ENCODE results near the gene QRFP.

Gene QRFP

DNA sequence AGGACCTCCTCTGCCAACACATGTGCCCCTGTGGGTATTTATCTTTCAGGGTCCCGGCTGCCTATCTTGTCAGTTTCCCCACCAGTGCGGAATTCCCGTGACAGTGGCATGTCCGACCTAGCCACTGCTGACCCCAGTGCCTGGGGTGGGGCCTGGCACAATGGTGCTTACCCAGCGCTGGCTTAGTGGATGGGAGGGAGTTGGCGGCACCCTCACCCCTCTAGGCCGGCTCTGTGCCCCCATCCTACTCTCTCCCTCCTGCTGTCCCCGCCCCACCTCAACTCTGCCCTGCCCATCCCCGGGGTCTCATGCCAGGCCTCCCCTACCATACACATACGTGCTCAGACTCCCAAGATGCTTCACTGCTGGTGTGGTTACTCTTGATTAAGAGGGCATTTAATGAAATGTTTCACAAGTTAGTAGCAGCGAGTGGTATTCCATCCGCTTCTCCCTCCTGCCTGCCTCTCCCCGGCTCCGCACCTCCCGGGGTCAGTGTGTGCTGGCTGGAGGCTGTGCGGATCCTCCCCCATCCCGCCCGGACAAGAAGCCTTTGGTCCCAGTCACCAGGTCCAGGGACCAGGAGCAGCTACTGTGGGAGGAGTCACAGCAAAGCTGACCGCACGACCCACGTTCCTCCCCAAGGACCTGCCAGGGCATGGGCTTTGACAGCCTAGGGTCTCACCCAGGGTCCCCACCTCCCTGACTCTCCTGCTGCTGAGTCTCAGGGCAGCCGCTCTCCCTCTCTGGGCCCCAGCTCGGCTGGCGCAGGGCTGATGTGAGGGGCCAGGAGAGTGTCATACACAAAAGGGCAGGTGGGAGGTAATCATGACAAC is 9.5 kb upstream of the QRFP start:
- in situ Hi-C loops (cut with HindIII; ENCODE audit: low sequenced_read_pairs) = no loop called here

DNA sequence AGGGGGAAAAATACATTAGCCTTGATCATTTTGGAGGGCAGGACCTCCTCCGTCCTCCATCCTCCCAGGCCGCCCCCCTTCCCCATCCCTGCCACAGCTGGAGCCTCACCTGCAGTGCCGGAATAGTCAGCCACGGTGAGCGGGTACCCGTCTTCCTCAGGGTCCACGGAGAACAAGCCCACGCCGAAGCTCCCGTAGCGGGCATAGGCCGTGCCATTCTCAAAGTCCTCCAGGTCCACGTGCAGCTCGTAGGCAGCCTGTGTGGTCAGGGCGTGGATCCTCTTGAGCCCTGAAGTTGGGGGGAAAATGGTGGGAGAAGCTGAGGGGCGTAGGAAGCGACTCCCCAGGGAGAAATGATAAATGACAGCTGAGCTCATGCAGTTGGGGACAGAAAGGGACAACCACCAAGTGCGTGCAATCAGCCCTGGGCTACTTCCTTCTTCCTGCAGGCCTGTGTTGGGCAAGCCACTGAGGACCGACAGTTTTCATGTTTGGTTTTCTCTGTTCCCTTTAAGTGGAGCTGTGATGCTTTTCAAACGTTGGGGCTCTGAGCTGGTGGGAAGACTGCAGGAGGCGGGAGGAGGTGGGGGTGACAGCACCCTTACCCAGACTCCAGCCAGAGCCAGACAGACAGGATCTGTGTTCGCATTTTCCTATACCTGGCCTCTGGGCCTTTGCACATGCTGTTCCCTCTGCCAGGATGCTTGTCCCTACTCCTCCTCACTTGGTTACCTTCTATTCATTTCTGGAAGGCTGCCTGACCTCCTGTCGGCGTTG is 8.7 kb upstream of the QRFP start:
- in situ Hi-C loops (cut with HindIII; ENCODE audit: low sequenced_read_pairs) = no loop called here

DNA sequence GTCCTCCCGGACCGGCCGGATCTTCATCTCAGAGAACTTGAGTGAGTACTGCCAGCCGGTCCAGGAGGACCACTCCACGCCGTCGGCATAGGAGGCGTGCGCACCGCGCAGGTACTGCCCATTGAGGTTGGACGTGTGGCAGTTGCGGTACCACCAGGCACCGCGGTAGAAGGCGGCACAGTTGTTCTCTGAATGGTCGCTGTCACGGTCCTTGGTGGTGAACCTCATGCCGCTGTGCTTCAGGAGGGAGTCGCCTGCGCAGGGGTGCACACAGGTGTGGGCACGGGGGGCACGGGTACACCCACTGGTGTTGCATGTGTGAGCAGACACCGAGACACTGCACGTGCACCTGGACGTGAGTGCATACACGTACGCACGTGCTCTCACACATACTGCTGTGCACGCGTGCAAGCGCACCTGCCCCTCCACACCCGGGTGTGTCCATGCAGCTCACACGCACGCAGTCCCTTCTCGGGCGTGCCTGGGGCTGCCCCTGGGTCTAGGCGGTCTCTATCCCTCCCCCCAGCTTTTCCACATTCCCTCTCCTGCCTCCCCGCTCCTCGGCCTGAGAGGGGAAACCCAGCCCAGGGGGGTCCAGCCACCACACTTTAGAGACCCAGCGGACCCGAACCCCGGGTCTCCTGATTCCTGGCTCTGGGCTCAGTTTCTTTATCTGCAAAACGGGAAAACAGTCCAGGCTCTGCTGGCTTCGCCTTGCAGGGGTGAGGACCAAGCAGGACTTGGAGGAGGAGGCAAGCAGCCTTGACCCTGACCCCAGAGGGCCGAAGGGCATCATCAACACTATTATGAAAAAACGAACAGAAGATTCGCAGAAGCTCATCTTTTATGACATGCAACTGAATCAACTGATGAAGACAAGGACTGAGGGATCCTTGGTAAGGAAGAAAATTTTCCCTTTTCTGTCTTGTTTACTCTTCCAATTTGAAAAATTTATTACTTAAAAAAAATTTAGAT is 7.7 kb upstream of the QRFP start:
- in situ Hi-C loops (cut with HindIII; ENCODE audit: low sequenced_read_pairs) = no loop called here

DNA sequence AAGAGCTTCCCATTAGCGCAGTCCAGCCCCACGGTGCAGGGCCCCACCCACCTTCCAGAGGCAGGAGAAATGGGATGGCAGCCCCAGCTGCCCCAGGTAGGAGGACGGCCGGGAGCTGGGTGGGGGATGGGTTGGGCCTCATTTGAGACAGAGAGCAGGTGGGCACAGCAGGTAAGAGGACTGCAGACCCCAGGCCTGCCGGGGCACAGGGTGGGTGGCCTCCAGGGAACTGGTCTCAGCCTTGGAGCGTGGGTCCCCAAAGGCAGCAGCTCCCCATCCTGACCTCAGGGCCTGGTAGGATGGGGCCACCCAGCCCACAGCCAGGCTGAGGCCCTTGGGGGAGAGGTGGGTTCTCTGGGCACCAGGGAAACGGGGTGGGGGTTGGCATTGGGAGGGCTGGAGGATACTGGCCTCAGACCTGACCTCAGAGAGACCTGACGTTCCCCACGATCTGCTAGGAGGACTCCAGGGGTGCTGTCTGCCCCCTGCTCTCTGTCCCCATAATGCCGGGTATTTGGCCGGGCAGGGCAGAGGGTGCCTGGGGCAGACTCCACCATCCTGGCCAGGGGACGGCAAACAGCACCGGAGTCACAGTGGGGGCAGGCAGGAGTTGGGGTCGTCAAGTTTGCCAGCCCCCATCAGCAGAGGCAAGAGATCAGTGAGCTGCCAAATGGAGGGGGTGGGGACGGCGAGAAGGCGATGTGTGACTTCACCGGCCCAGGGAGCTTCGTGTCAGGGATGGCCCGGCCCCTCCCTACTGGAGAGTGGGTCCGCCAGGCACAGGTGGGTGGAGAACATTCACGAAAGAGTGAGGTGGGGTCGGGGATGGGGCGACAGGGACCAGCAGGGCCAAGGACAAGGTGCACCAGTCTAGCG is 6.8 kb upstream of the QRFP start:
- in situ Hi-C loops (cut with HindIII; ENCODE audit: low sequenced_read_pairs) = no loop called here

DNA sequence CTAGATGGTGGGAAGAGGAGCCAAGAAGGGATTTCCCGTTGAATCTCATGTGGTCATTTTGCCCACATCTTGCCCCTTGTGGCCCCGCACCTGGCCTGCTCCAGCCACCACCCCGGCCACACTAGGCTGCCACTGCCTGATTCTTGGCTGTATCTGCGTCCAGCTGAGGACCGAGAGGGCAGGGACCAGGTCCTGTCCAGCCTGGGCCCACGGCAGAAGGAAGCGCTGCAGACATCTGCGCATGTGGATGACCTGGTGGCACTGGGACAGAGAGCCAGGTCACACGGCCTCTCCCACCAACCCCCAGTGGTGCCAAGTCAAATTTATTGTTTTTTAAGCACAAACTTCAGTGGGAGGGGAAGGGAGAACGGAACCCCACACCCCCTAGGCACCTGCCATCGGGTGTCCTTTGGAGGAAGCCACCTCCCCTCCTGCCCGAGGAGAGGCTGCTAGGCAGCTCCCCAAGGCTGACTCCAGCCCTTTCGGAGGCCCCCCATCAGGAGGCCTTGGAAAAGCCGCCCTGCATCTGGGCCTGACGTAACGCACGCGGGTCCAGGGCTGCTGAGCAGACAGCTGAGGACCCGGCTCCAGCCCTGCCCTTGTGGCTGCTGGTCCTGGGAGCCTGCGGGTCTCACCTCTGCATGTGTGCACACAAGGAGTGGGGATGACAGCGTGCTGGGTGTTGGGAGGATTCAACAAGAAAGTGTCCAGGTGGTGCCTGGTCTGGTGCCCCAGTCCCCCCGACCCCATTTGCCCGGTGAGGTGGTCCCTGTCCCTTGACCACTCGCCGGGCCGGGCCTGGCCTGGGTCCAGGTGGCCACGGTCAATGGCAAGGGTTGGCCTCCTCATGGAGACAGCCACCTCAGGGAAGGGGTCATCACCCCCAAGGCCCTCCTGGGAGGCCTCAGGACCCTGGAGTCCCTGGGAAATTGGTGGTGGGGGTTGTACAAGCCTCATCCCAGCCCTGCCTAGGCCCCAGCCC is 5.9 kb upstream of the QRFP start:
- in situ Hi-C loops (cut with HindIII; ENCODE audit: low sequenced_read_pairs) = no loop called here

DNA sequence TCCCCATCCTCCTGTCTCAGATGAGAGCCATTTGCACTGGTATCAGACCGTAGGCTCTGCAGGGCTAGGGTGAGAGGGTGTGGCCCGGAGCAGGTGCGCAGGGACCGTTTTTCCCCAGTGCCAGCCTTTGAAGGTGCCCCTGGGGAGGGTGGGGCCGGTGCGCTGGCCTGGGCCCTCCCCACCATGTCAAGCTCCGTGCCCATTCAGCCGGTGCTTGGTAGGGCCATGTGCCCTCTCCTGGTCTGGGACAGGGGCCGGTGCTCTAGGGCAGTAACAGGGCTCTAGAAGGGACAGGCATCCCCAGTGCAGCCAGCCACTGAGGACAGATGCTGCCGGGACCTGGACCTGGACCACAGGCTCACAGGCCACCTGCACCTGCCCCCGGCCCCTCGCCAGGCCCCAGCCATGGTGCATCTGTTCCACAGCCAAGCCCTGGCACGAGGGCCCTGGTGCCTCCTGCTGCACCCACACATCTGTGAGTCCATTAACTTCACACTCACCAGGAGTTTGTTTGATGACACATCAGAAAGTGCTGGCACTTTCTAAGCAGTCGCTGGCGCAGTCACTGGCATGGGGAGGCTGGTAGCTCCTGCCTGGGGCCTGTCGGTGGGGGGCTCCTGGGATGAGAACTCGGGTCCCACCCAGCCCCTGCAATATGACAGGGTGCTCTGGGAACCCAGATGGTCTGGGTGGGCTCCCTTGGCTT is 5.0 kb upstream of the QRFP start:
- in situ Hi-C loops (cut with HindIII; ENCODE audit: low sequenced_read_pairs) = no loop called here

DNA sequence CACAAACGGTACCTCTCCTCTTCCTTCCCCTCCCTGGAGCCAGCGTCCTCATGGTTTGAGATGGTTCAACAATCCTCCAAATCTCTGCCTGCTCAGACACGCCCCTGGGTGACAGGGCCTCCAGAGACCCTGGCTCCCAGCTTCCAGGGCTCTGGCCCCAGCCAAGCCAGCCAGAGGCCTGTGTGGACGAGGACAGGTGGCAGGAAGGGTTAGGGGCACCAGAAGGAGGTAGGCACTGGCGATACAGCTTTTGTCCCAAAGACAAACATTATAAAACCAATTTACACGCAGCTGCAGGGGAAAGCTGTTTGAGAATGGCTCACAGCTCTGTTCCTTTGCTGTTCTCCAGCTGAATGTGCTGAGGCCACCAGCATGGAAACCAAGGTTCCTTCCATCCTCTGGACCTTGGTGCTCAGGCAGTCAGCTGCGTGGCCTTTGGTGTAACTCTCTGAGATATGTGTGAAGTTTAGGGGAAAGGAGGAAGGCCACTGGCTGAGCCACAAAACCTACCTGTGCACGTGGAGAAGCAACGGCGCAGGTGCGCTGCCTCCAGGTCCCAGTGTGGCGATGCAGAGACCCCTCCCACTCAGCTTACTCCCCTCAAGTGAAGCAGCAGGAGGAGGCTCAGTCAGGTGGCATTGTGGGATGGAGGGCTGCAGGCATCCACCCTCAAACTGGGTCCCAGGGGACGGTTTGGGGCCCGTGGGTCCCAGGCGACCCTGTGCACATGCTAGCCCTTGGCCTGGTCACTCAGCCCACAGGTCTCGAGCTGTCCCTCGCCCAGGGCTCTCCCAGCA is 4.3 kb upstream of the QRFP start:
- in situ Hi-C loops (cut with HindIII; ENCODE audit: low sequenced_read_pairs) = no loop called here

DNA sequence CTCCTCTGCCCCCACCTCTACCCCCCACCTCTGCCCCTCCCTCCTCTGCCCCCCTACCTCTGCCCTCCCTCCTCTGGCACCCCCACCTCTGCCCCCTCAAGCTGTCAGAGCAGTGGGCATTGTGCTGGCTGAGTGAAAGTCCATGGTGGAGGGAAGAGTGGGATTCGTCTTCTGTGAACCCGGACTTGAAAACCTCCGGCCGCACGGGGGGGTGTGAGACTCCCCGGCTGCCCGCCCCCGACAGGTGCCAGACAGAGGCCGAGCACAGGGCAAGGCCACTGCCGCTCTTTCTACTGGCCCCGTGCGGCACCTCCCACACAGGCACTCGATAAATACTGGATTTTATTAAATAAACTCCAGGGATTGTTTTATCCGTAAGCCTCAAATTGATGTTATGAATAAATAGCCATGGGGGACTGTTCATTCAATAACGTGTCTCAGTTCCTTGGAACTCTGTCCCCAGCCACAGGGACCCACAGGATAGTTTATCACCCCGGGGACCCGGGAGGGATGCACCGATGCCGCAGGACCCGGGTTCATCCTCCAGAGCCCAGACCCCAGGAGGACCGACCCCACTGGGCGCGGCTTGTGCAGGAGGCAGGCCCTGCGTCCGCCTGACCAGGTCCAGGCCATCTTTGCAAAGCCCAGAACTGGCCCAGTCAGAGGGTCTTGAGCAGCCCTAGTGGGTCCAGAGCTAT is 2.6 kb upstream of the QRFP start:
- in situ Hi-C loops (cut with HindIII; ENCODE audit: low sequenced_read_pairs) = no loop called here

DNA sequence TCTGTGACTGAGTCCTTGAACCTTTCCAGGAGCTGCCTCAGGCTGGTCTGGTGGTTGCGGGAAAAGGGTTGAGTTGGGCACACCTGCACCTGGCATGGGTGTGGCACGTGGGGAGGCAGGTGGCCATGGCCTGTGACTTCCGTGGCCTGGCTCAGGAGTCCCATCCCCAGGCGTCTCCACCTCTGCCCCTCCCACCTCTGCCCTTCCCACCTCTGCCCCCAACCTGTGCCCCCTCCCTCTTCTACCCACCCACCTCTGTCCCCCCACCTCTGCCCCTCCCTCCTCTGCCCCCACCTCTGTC is 1.9 kb upstream of the QRFP start:
- in situ Hi-C loops (cut with HindIII; ENCODE audit: low sequenced_read_pairs) = no loop called here

DNA sequence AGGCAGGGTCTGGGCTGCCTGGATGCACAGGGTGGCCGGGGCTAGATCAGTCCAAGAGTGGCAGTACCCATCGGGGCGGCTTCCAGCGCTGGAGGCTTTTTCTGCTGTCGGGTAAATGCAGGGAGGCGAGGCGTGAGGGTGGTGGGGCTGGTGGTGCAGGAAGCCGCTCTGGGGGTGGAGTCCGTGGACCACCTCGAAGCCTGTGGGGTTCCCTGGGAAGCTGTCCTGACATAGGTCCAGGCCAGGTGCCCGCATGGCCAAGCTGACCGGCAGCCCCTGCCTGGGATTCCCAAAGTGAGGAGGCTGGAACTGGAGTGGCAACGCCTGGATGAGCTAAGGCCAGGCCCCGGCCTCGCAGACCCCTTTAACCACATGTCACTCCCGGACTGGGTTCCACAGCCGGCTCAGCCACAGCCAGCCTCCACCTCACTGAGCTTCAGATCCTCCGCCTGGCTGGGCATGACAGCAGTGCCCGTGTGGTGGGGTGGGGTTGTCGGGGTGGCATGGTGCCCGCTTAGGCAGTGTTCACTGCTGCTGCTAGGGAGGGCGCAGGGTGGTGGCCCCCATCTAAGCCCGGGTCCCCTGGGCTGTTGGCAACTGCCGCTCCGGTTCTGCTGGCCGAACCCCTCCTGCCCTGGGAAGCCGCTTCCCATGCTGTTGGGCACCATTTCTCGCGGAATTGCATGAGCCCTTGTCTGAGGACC is 1.4 kb upstream of the QRFP start:
- in situ Hi-C loops (cut with HindIII; ENCODE audit: low sequenced_read_pairs) = no loop called here

DNA sequence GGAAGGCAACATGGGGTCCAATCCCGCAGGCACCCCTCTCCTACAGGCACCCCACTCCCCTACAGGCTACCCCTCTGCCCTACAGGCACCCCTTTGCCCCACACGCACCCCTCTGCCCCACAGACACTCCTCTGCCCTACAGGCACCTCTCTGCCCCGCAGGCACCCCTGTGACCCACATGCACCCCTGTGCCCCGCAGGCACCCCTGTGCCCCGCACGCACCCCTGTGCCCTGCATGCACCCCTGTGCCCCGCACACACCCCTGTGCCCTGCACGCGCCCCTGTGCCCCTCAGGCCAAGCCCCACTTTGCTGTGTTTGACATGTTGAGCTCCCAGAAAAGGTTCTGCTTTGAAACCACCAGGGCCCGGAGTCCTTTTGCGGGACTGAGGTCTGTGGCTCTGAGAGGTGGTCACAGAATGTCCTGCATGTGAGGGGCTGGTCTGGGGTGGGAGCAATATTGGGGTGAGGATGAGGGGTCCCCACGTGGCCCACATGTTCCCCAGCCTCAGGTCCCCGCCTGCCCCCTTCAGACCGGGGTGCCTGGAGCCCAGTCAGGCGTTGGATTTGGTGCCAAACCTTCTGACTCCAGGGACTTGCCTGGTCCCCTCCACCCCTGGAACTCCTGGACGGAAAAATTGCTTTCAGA is 616 bp upstream of the QRFP start:
- in situ Hi-C loops (cut with HindIII; ENCODE audit: low sequenced_read_pairs) = no loop called here

DNA sequence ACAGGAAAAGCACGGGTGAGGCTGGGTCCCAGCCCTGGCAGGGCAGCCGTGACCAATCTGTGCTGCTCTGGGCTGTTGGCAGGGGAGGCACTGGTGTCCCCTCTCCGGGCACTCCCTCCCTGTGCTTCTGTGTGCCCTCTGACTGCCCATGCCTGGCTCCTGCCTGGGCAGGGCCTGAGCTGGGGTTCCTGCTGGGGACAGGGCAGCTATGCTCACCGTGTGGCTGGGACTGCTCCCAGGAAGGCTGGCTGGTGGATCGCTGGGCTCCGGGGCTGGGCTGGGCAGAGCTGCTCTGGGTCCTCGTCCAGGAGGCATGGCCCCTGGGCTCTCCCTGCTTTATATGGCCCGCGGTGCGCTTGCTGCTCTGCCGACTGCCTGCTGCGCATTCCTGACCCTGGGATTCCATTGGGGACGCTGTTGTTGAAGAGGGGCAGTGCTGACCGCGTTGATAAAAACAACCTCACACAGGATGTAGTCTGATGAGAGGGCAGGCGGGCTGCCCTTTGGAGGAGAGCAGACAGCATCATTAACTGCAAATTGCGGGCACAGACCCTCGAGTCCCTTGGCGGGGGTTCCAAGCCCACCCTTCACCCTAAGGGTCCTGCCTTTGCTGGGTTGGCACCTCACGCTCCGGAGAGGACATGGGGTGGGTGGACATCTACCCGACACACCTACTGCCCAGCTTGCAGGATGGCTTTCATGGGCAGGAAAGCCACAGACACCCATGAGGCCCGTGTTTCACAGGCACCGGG is 955 bp downstream of the QRFP start:
- in situ Hi-C loops (cut with HindIII; ENCODE audit: low sequenced_read_pairs) = no loop called here

DNA sequence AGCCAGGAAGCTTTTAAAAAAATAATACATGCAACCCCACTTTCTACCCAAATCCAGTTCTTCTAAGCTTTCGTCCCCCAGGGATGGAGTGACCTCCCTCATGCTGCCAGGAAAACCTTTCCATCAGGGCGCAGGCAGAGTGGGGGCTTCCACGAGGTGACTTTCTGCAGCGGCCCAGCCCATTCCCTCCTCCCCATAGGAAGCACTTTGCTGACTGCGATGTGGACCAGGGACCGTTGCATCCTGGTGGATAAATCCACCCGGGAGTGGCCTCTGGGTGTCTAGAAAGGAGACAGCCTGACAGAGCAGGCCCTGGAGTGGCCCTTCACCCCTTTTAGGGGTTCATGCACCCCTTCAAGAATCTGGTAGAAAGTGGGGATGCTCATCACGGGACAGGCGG is 1.6 kb downstream of the QRFP start:
- in situ Hi-C loops (cut with HindIII; ENCODE audit: low sequenced_read_pairs) = no loop called here

DNA sequence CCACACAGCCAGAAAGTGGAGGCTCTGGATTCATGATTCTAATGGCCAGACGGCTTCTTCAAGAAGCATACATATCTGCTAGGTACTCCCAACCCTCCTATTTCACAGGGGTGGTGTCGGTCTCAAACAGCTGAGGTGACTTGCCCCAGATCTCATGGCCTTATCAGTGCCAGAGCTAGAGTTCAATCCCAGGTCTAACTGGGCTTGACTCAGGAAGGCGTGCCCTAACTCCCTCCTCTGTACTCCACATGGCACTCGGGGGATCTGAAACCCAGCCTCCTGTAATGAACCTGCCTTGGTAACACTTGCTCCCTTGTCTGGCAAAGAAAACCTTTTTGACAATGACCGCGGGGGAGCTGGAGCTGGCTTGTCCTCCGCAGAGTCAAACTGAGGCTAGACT is 2.1 kb downstream of the QRFP start:
- in situ Hi-C loops (cut with HindIII; ENCODE audit: low sequenced_read_pairs) = no loop called here

DNA sequence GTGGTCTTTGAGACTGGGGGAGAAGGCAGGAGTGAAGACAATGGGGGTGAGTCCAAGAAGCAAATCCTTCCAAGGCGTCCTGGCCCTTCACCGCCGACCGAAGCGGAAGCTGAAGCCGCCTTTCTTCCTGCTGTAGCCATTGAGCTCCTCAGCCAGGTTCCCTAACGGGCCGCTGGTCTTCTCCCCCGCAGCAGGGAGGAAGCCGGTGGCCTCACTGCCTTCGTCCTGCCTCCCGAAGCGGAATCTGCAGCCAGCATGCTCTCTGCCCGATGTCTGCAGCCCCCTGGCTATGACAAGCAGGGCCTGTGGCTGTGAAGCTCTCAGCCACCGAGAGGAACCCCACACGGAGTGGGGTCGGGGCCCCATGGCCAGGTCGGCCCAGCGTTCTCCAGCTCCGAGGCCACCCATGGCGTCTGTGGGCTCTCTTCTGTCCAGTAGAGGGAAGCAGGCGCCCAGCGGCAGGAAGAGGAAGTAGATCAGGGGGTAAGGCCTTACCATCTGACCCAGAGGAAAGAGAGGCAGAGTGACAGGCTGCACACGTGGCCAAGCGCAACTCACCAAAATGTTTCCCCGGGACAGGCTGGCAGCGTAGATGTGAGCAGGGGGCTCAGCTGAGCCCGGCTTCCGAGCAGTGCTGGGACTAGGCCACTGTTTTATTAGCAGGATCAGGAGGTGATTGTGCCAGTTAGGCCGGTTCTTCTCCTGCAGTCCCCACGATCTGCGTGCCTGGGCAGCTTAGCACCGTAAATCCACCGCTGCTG is 3.1 kb downstream of the QRFP start:
- in situ Hi-C loops (cut with HindIII; ENCODE audit: low sequenced_read_pairs) = no loop called here
